IMR-90 (cell line): ENCODE measurements around the gene FNIP1. TPM values are rescaled to one million over a fixed set of nuclear protein-coding genes. Genes with fewer than 3 reads are reported as not detected.
A peak's percentile ranks its signal among the peaks of the same experiment; 100 is the strongest.

Experiments used
- ATAC-seq: fragments of 200-7000 bp; cut with Tn5 transposase; 2 replicates; pipeline ENCODE4 v1.9.1; 2020; ENCODE audit warnings: low read depth, mild to moderate bottlenecking, moderate library complexity
- Bru-seq: library from RNA; stranded (reverse); fragments of 400-500 nt; gene quantifications from one replicate; lab custom pipeline; 2021; lab: Mats Ljungman, UMichigan
- BruChase-seq, 2 experiments: library from RNA; stranded (reverse); fragments of 400-500 nt; gene quantifications; one replicate each; lab custom pipeline; 2021; lab: Mats Ljungman, UMichigan
- BruUV-seq: library from RNA; stranded (reverse); fragments of 400-500 nt; replicated peaks from 2 replicates; lab custom pipeline; 2021; lab: Mats Ljungman, UMichigan
- CTCF ChIA-PET: fragments of 300-600 bp; formaldehyde crosslinking; extraction: SDS; loops from one replicate; lab custom pipeline; 2021; ENCODE audit warnings: antibody characterized with exemption; lab: Yijun Ruan, JAX
- POLR2A ChIA-PET: fragments of 300-600 bp; sonication (Branson Sonifier 250); formaldehyde crosslinking; loops from one replicate; lab custom pipeline; 2022; ENCODE audit warnings: antibody characterized with exemption; ENCODE audit not compliant: unreplicated experiment; lab: Charles Lee
- DNase-seq: peaks from one replicate; pipeline ENCODE4 v3.0.0; 2013
- H2AFZ ChIP-seq: replicated peaks from 2 replicates; pipeline ENCODE3; 2013; ENCODE audit warnings: low read length, mild to moderate bottlenecking; ENCODE audit not compliant: poor library complexity
- H2AK5ac ChIP-seq: 2 replicates; pipeline ENCODE4 v1.6.1; 2013; ENCODE audit warnings: low read depth, low read length, inconsistent platforms
- H2AK9ac ChIP-seq: replicated peaks from 2 replicates; pipeline ENCODE3; 2013; ENCODE audit warnings: mild to moderate bottlenecking, low read depth, low read length, moderate library complexity; ENCODE audit not compliant: poor library complexity
- H2BK120ac ChIP-seq: 2 replicates; pipeline ENCODE4 v1.6.1; 2013; ENCODE audit warnings: low read depth, low read length, inconsistent platforms
- H2BK15ac ChIP-seq: 3 replicates; pipeline ENCODE4 v1.6.1; 2013; ENCODE audit warnings: low read depth, low read length, inconsistent platforms
- H2BK20ac ChIP-seq: 2 replicates; pipeline ENCODE4 v1.6.1; 2013; ENCODE audit warnings: low read depth, mild to moderate bottlenecking, inconsistent platforms, low read length, moderate library complexity
- H2BK5ac ChIP-seq: 2 replicates; pipeline ENCODE4 v1.6.1; 2013; ENCODE audit warnings: mild to moderate bottlenecking, low read depth, low read length, inconsistent platforms; ENCODE audit not compliant: poor library complexity, severe bottlenecking
- H3K14ac ChIP-seq: replicated peaks from 2 replicates; pipeline ENCODE4 v1.6.1; 2013; ENCODE audit warnings: low read depth, low read length, inconsistent platforms
- H3K18ac ChIP-seq: 2 replicates; pipeline ENCODE4 v1.6.1; 2013; ENCODE audit warnings: low read depth, low read length, control low read depth
- H3K23ac ChIP-seq: 2 replicates; pipeline ENCODE4 v1.6.1; 2013; ENCODE audit warnings: low read depth, low read length, inconsistent platforms
- H3K27ac ChIP-seq: 2 replicates; pipeline ENCODE4 v1.5.1; 2013; ENCODE audit warnings: mild to moderate bottlenecking, control low read depth, low read length; ENCODE audit not compliant: insufficient read depth
- H3K27me3 ChIP-seq: 2 replicates; pipeline ENCODE4 v1.6.1; 2013; ENCODE audit warnings: low read length; ENCODE audit not compliant: control insufficient read depth, insufficient read depth
- H3K36me3 ChIP-seq: 2 replicates; pipeline ENCODE4 v1.6.1; 2013; ENCODE audit warnings: low read length, mixed read lengths; ENCODE audit not compliant: control insufficient read depth, insufficient read depth
- H3K4ac ChIP-seq: 2 replicates; pipeline ENCODE4 v1.6.1; 2013; ENCODE audit warnings: low read depth, low read length, inconsistent platforms
- H3K4me1 ChIP-seq: 2 replicates; pipeline ENCODE4 v1.6.1; 2013; ENCODE audit warnings: low read length, mixed read lengths; ENCODE audit not compliant: control insufficient read depth, insufficient read depth
- H3K4me2 ChIP-seq: 2 replicates; pipeline ENCODE4 v1.6.1; 2013; ENCODE audit warnings: low read depth, mild to moderate bottlenecking, control low read depth, low read length, moderate library complexity
- H3K4me3 ChIP-seq: 2 replicates; pipeline ENCODE4 v1.5.1; 2013; ENCODE audit warnings: low read depth, mild to moderate bottlenecking, control low read depth, low read length, moderate library complexity; ENCODE audit not compliant: insufficient read depth
- H3K56ac ChIP-seq: 2 replicates; pipeline ENCODE4 v1.6.1; 2013; ENCODE audit warnings: low read length, inconsistent platforms; ENCODE audit not compliant: insufficient read depth; ENCODE audit errors: extremely low read depth
- H3K79me1 ChIP-seq, 2 experiments: 2 replicates each; pipeline ENCODE4 v1.6.1; 2013; ENCODE audit warnings: low read length in 2 of 2, inconsistent platforms in 1 of 2, low read depth in 1 of 2
- H3K9ac ChIP-seq: 2 replicates; pipeline ENCODE4 v1.6.1; 2013; ENCODE audit warnings: low read depth, low read length, control low read depth
- H3K9me1 ChIP-seq: 2 replicates; pipeline ENCODE4 v1.6.1; 2013; ENCODE audit warnings: low read length, inconsistent platforms; ENCODE audit not compliant: insufficient read depth
- H3K9me3 ChIP-seq: 2 replicates; pipeline ENCODE4 v1.6.1; 2013; ENCODE audit warnings: low read length; ENCODE audit not compliant: control insufficient read depth, insufficient read depth
- H4K20me1 ChIP-seq: 2 replicates; pipeline ENCODE4 v1.6.1; 2013; ENCODE audit warnings: low read length, inconsistent platforms; ENCODE audit not compliant: insufficient read depth
- H4K5ac ChIP-seq: 2 replicates; pipeline ENCODE4 v1.6.1; 2013; ENCODE audit warnings: mild to moderate bottlenecking, low read depth, low read length, control low read depth
- H4K8ac ChIP-seq, 2 experiments: 2 replicates each; pipeline ENCODE4 v1.6.1; 2013; ENCODE audit warnings: low read depth in 2 of 2, low read length in 2 of 2, control low read depth in 1 of 2, inconsistent platforms in 1 of 2
- H4K91ac ChIP-seq: 2 replicates; pipeline ENCODE4 v1.6.1; 2013; ENCODE audit warnings: low read depth, low read length, inconsistent platforms; ENCODE audit not compliant: insufficient read depth
- CEBPB ChIP-seq: IDR thresholded peaks from 2 replicates; pipeline ENCODE4 v1.6.1; 2012; ENCODE audit warnings: low read depth, low read length, improper control_type of control experiment
- CHD1 ChIP-seq: IDR thresholded peaks from 2 replicates; pipeline ENCODE4 v1.6.1; 2012; ENCODE audit warnings: low read depth, low read length, improper control_type of control experiment
- CTCF ChIP-seq: conservative IDR thresholded peaks from 2 replicates; pipeline ENCODE4 v1.5.1; 2012; ENCODE audit warnings: mild to moderate bottlenecking, low read depth, low read length, improper control_type of control experiment
- ELK1 ChIP-seq: fragments of 150-350 bp; IDR thresholded peaks from 2 replicates; pipeline ENCODE4 v1.6.1; 2016; ENCODE audit warnings: low read depth, mild to moderate bottlenecking, low read length, moderate library complexity, borderline replicate concordance
- MAZ ChIP-seq: IDR thresholded peaks from 2 replicates; pipeline ENCODE4 v1.6.1; 2012; ENCODE audit warnings: low read depth, mild to moderate bottlenecking, low read length, improper control_type of control experiment, moderate library complexity, borderline replicate concordance
- POLR2A ChIP-seq: IDR thresholded peaks from 2 replicates; pipeline ENCODE4 v1.6.1; 2012; ENCODE audit warnings: mild to moderate bottlenecking, low read depth, low read length
- RAD21 ChIP-seq: IDR thresholded peaks from 2 replicates; pipeline ENCODE4 v1.6.1; 2012; ENCODE audit warnings: low read length, improper control_type of control experiment
- SMC3 ChIP-seq: fragments of 150-350 bp; IDR thresholded peaks from 2 replicates; pipeline ENCODE4 v1.6.1; 2016; ENCODE audit warnings: low read depth, mild to moderate bottlenecking, antibody characterized with exemption, low read length, moderate library complexity
- USF2 ChIP-seq: fragments of 150-350 bp; IDR thresholded peaks from 2 replicates; pipeline ENCODE4 v1.6.1; 2017; ENCODE audit warnings: mild to moderate bottlenecking, antibody characterized with exemption, low read length, low read depth
- WGBS, 2 experiments: methylation state at CpG; one replicate each; pipeline versions ENCODE4 v1.1.5 to v1.1.7; 2013; ENCODE audit warnings: missing lambda C conversion rate in 2 of 2; ENCODE audit not compliant: insufficient read length in 1 of 2; ENCODE audit errors: extremely low coverage in 2 of 2; 5-methylcytosine and 5-hydroxymethylcytosine counted together
- dilution Hi-C: fragments of 300-500 bp; cut with HindIII; formaldehyde crosslinking; loops from one replicate; pipeline ENCODE4 v1.14.3; 2018; ENCODE audit warnings: low sequenced_read_pairs; ENCODE audit not compliant: unreplicated experiment
- in situ Hi-C: fragments of 300-500 bp; cut with MboI; formaldehyde crosslinking; loops from 3 replicates; pipeline ENCODE4 v1.14.3; 2019; ENCODE audit warnings: low sequenced_read_pairs, inconsistent platforms, mixed read lengths
- intact Hi-C: fragments of 100-400 bp; cut with micrococcal nuclease; formaldehyde crosslinking; loops from 2 replicates; pipeline ENCODE4 v1.10.0; 2022
- long read RNA-seq: library from polyadenylated mRNA; unstranded; transcript quantifications from one replicate; pipeline ENCODE4 v2.0.0, GENCODE V29; 2021; ENCODE audit not compliant: unreplicated experiment
- polyA plus RNA-seq, 3 experiments: library from polyadenylated mRNA; depleted of rRNA; stranded (reverse); fragments of >200 nt; gene quantifications; 2 replicates each; pipeline ENCODE4 v1.2.3, GENCODE V29; 2012; ENCODE audit warnings: low replicate concordance in 1 of 3
- total RNA-seq: library from RNA; depleted of rRNA; stranded (reverse); fragments of >200 nt; gene quantifications from 2 replicates; pipeline ENCODE4 v1.2.3, GENCODE V29; 2012; rRNA removed

FNIP1 gene
- 34.1 and 40.0 TPM in 2 replicates for total RNA-seq
- 4.8 and 5.6 TPM in 2 replicates for polyA plus RNA-seq (2012; rRNA removed)
- 1.5 TPM in 2 replicates for polyA plus RNA-seq (2012; cell fraction: cytosol; rRNA removed)
- 4.6 and 15.7 TPM in 2 replicates for polyA plus RNA-seq (2012; cell fraction: nucleus; rRNA removed; ENCODE audit: low replicate concordance)
- percentile 95 among the genes with signal in this experiment for Bru-seq, nascent RNA
- percentile 96 among the genes with signal in this experiment for BruChase-seq, experiment 1, labeled RNA remaining after a 6-hour chase
- percentile 100 among the genes with signal in this experiment for BruChase-seq, experiment 2, labeled RNA remaining after a 2-hour chase
- long read RNA-seq, full-length matches to known transcripts = 8 of 14 reads
- long read RNA-seq, partial matches to known transcripts = 1 of 14 reads
- long read RNA-seq, other reads (novel, unspliced or antisense) = 5 of 14 reads

- Histone ChIP-seq H3K14ac (peak within 1 kb of the TSS; percentile 85), H2BK15ac (peak within 1 kb of the TSS; percentile 7; the same call in 1 of the 3 replicates), H4K8ac (peak within 1 kb of the TSS; percentile 52 to 65), H3K9me3 (no peaks in the 10 kb centered on the region), H4K91ac (peak within 1 kb of the TSS; percentile 70), H3K56ac (peak within 1 kb of the TSS; percentile 73), H3K4me1 (peaks cover 2% of the 10 kb centered on the region), H3K9ac (peak within 1 kb of the TSS; percentile 94), H2BK5ac (peak within 1 kb of the TSS; percentile 82), H2AFZ (peak within 1 kb of the TSS; percentile 89), H3K79me1 (peaks cover 0 to 30% of the 10 kb centered on the region in 2 experiments; a peak in 3 of 4 replicates), H4K20me1 (peaks cover 39% of the 10 kb centered on the region), H2AK9ac (peak within 1 kb of the TSS; percentile 97), H3K36me3 (peaks cover 2% of the 10 kb centered on the region; the same call in 1 of the 2 replicates), H3K4me2 (peak within 1 kb of the TSS; percentile 70), H3K27ac (peak within 1 kb of the TSS; percentile 89), H2BK20ac (no peak within 1 kb of the TSS), H2BK120ac (peak within 1 kb of the TSS; percentile 76), H3K27me3 (no peaks in the 10 kb centered on the region), H3K4ac (peak within 1 kb of the TSS; percentile 76), H2AK5ac (peak within 1 kb of the TSS; percentile 59; the same call in 1 of the 2 replicates), H4K5ac (peak within 1 kb of the TSS; percentile 26), H3K18ac (peak within 1 kb of the TSS; percentile 53), H3K23ac (peak within 1 kb of the TSS; percentile 88), H3K4me3 (peak within 1 kb of the TSS; percentile 88), H3K9me1 (no peaks in the 10 kb centered on the region)
- dilution Hi-C loops (no loop called here), in situ Hi-C loops (no loop called here), intact Hi-C loops (loop anchor here (1.0 to 10.0 kb wide), 4 partner anchors 45 to 362 kb away; no protein-coding TSS in a partner anchor)
- ATAC-seq = peak; percentile 97
- POLR2A ChIA-PET = interaction anchor here (0.7 kb wide), 1 partner anchor 566 kb away, joined by 4 read pairs; no protein-coding TSS in a partner anchor
- no TSS peak for BruUV-seq
- peak; percentile 93 for DNase-seq
- CTCF ChIA-PET = interaction anchor here (0.7 to 1.4 kb wide), 3 partner anchors 10 to 211 kb away, joined by 3 to 7 read pairs (median 3); no protein-coding TSS in a partner anchor
- 0% methylated on average over 15 of the region's 79 CpGs; no CpG with 5 or more reads in 1 of the 2 experiments for whole genome bisulfite sequencing, 2 experiments
- TF ChIP-seq MAZ = peak; percentile 96
- TF ChIP-seq POLR2A = peak; percentile 93
- TF ChIP-seq SMC3 = no peak
- no peak for TF ChIP-seq CEBPB
- TF ChIP-seq RAD21 = no peak
- TF ChIP-seq ELK1 = no peak
- TF ChIP-seq CHD1 = peak; percentile 44; the same call in 1 of the 2 replicates
- peak; percentile 100 for TF ChIP-seq USF2
- 0 out of 2 replicates have a peak, but pooled peaks have one; percentile 5 for TF ChIP-seq CTCF
These were observed at the start of gene FNIP1 for GRCh38 chr5:131796793-131797693. FNIP1 (minus strand) TSS chr5:131797017; CDS start chr5:131796921, 96 bp downstream.
